GM12878 (cell line): ENCODE measurements around the gene TSPAN19. TPM values are rescaled to one million over a fixed set of nuclear protein-coding genes. Genes with fewer than 3 reads are reported as not detected.

Source experiments
- ATAC-seq: fragments of 200-7000 bp; cut with Tn5 transposase; 3 replicates; pipeline ENCODE4 v1.9.1; 2020; ENCODE audit warnings: mild to moderate bottlenecking, moderate library complexity
- BruUV-seq: library from RNA; stranded (reverse); fragments of 400-500 nt; replicated peaks from 2 replicates; lab custom pipeline; 2021; lab: Mats Ljungman, UMichigan
- CTCF ChIA-PET: fragments of 300-600 bp; sonication (Branson Sonifier 250); formaldehyde crosslinking; extraction: SDS; loops from one replicate; lab custom pipeline; 2021; ENCODE audit warnings: inconsistent platforms; lab: Yijun Ruan, JAX
- POLR2A ChIA-PET: fragments of 350-600 bp; formaldehyde crosslinking; extraction: SDS; loops from one replicate; lab custom pipeline; 2021; ENCODE audit warnings: inconsistent platforms; lab: Charles Lee
- RAD21 ChIA-PET: fragments of 300-600 bp; sonication (Branson Sonifier 250); formaldehyde crosslinking; loops from one replicate; lab custom pipeline; 2023; ENCODE audit warnings: antibody characterized with exemption; ENCODE audit not compliant: unreplicated experiment; lab: Charles Lee
- SMC1A ChIA-PET: fragments of 300-600 bp; sonication (Branson Sonifier 250); formaldehyde crosslinking; loops from one replicate; lab custom pipeline; 2023; ENCODE audit not compliant: unreplicated experiment, uncharacterized antibody; lab: Charles Lee
- DNase-seq: peaks from one replicate; pipeline ENCODE4 v3.0.0-alpha.2; 2011; ENCODE audit warnings: low read depth, low spot score
- FAIRE-seq: peaks from 3 replicates; lab custom pipeline; 2011; peaks lifted over from hg19 to GRCh38; lab: Jason Lieb, UNC
- H2AFZ ChIP-seq: 2 replicates; pipeline ENCODE4 v1.6.0; 2011; ENCODE audit warnings: low read depth, low read length, control low read depth; ENCODE audit not compliant: control insufficient read depth
- H3K27ac ChIP-seq: 2 replicates; pipeline ENCODE4 v1.5.1; 2011; ENCODE audit warnings: control low read depth; ENCODE audit not compliant: control insufficient read depth, insufficient read depth
- H3K27me3 ChIP-seq, 2 experiments: replicated peaks in 1 of 2; 2 replicates each; pipeline versions ENCODE4 v1.6.0 to v1.6.1; 2011; ENCODE audit warnings: low read length in 1 of 2; ENCODE audit not compliant: control insufficient read depth in 2 of 2, insufficient read depth in 2 of 2
- H3K36me3 ChIP-seq, 2 experiments: 2 replicates each; pipeline ENCODE4 v1.5.1; 2011; ENCODE audit warnings: low read length in 1 of 2; ENCODE audit not compliant: control insufficient read depth in 2 of 2, insufficient read depth in 2 of 2
- H3K4me1 ChIP-seq: 2 replicates; pipeline ENCODE4 v1.6.1; 2011; ENCODE audit warnings: mild to moderate bottlenecking, low read length, moderate library complexity, mixed read lengths; ENCODE audit not compliant: control insufficient read depth, insufficient read depth
- H3K4me2 ChIP-seq: 2 replicates; pipeline ENCODE4 v1.6.0; 2011; ENCODE audit warnings: control low read depth; ENCODE audit not compliant: control insufficient read depth, insufficient read depth
- H3K4me3 ChIP-seq: fragments of 200-600 bp; sonication (generic); 2 replicates; pipeline ENCODE4 v1.5.1; 2016
- H3K79me2 ChIP-seq: 2 replicates; pipeline ENCODE4 v1.6.0; 2011; ENCODE audit warnings: low read length; ENCODE audit not compliant: control insufficient read depth, insufficient read depth
- H3K9ac ChIP-seq: 2 replicates; pipeline ENCODE4 v1.8.0; 2011; ENCODE audit warnings: low read length, control low read depth, mixed read lengths; ENCODE audit not compliant: control insufficient read depth, insufficient read depth
- H3K9me3 ChIP-seq: replicated peaks from 3 replicates; pipeline ENCODE4 v1.5.1; 2011; ENCODE audit warnings: mild to moderate bottlenecking, low read length; ENCODE audit not compliant: control insufficient read depth, insufficient read depth
- H4K20me1 ChIP-seq: 2 replicates; pipeline ENCODE4 v1.6.0; 2011; ENCODE audit not compliant: control insufficient read depth, insufficient read depth
- ASH2L ChIP-seq: fragments of 300-600, 200-600 bp; sonication (generic); IDR thresholded peaks from 2 replicates; pipeline ENCODE4 v1.6.1; 2017; ENCODE audit warnings: low read depth, mild to moderate bottlenecking, borderline replicate concordance
- ATF3 ChIP-seq: IDR thresholded peaks from 2 replicates; pipeline ENCODE4 v1.6.1; 2011; ENCODE audit warnings: low read depth, mild to moderate bottlenecking, low read length, moderate library complexity, borderline replicate concordance; ENCODE audit errors: extremely low read depth
- E2F8 ChIP-seq: fragments of 450-650 bp; IDR thresholded peaks from 2 replicates; pipeline ENCODE4 v1.6.1; 2018; ENCODE audit warnings: mild to moderate bottlenecking, low read depth, moderate library complexity; ENCODE audit not compliant: partially characterized antibody
- LARP7 ChIP-seq: fragments of 450-650 bp; IDR thresholded peaks from 2 replicates; pipeline ENCODE4 v1.6.1; 2017; ENCODE audit warnings: mild to moderate bottlenecking
- SRF ChIP-seq, 2 experiments: IDR thresholded peaks; 2 replicates each; pipeline ENCODE4 v1.6.1; 2011; ENCODE audit warnings: low read depth in 2 of 2, low read length in 2 of 2, mild to moderate bottlenecking in 1 of 2, moderate library complexity in 1 of 2
- WGBS: methylation state at CpG from one replicate; pipeline ENCODE4 v1.1.6; 2016; ENCODE audit warnings: low lambda C conversion rate; ENCODE audit not compliant: insufficient replicate concordance, insufficient coverage; ENCODE audit errors: missing lambda C conversion rate; 5-methylcytosine and 5-hydroxymethylcytosine counted together
- in situ Hi-C: fragments of 300-500 bp; cut with MboI; formaldehyde crosslinking; loops from 9 replicates; pipeline ENCODE4 v1.14.3; 2018; ENCODE audit warnings: mixed read lengths
- intact Hi-C: fragments of 100-400 bp; cut with micrococcal nuclease; formaldehyde crosslinking; loops from one replicate; pipeline ENCODE4 v1.14.2; 2022; ENCODE audit not compliant: unreplicated experiment
- polyA plus RNA-seq, 11 experiments: library from polyadenylated mRNA; depleted of rRNA in 4 of 11; unstranded in 6 of 11; stranded (reverse) in 5 of 11; fragments of >200 nt; fragmentation: Nextera tagmentation in 4 of 11; fragmentation: Illumina TruSeq in 1 of 11; extraction: Ambion mirVana in 4 of 11; extraction: Trizol in 1 of 11; gene quantifications; 1 replicate in 1 of 11; 2 replicates in 10 of 11; pipeline versions ENCODE4 v1.2.1 to v1.2.3, GENCODE V29; 2011 to 2016; ENCODE audit warnings: inconsistent platforms in 2 of 11, missing spikeins in 2 of 11, low read depth in 1 of 11
- total RNA-seq, 4 experiments: library from RNA; depleted of rRNA in 3 of 4; stranded (reverse); fragments of >200 nt in 3 of 4; fragmentation: Illumina TruSeq in 1 of 4; extraction: Trizol in 1 of 4; gene quantifications; 2 replicates each; pipeline versions ENCODE4 v1.2.1 to v1.2.3, GENCODE V29; 2013 to 2021

Gene TSPAN19
- total and polyA plus RNA-seq, 10 of the 15 experiments (the other 5 are each of a cell fraction or from before 2014, with no cell fraction given), result not detected

DNA sequence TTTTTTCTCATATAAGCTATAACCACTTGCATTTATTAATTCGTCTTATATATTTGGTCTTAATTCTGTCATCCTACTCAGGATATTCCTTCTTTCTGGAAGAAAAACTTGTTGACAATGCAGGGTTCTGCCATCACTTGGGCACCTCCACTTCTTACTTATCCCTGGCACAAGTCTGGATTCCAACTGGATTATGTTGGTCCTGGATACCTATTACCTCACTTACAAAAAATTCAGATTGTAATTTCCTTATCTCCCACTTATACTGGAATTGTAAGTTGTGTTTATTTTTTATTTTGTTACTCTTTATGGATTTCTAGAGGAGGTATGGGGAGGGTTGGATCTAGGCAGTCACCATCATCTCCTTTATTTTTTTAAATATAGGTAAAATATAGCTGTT is 36.7 kb upstream of the TSPAN19 start:
- Histone ChIP-seq H3K4me3 (no peak overlapping the region), H3K9me3 (no peaks in the 10 kb centered on the region), H3K27ac (no peak overlapping the region), H3K4me2 (no peak overlapping the region), H3K36me3 (no peaks in the 10 kb centered on the region), H4K20me1 (no peaks in the 10 kb centered on the region), H3K4me1 (no peaks in the 10 kb centered on the region)
- POLR2A ChIA-PET, result no interaction called here
- BruUV-seq, result no TSS peak
- TF ChIP-seq ASH2L (no peak), E2F8 (no peak), ATF3 (no peak), SRF (IDR thresholded peaks at IDR 0.05; ENCODE audit: low read depth in 2 of 2, low read length in 2 of 2) (no peak), LARP7 (no peak)
- TF ChIP-seq, all 136 proteins: peak for 0
- ChIA-PET RAD21 (no interaction called here), SMC1A (no interaction called here), CTCF (no interaction called here)
- no peak overlapping the region for H2AFZ ChIP-seq
- no peaks in the 10 kb centered on the region for H3K27me3 ChIP-seq
- 0% methylated on average over 1 of the region's 1 CpG for WGBS
- no peak overlapping the region for H3K9ac ChIP-seq
- FAIRE-seq (no peak), ATAC-seq (no peak), DNase-seq (no peak)
- no peaks in the 10 kb centered on the region for H3K79me2 ChIP-seq
- in situ Hi-C loops, result loop anchor here (10.0 kb wide), 1 partner anchor 372 kb away; no protein-coding TSS in a partner anchor
- intact Hi-C loops, result loop anchor here (10.0 kb wide), 1 partner anchor 842 kb away; no protein-coding TSS in a partner anchor
